ENCODE data around the gene NLRP9.

Gene NLRP9

DNA sequence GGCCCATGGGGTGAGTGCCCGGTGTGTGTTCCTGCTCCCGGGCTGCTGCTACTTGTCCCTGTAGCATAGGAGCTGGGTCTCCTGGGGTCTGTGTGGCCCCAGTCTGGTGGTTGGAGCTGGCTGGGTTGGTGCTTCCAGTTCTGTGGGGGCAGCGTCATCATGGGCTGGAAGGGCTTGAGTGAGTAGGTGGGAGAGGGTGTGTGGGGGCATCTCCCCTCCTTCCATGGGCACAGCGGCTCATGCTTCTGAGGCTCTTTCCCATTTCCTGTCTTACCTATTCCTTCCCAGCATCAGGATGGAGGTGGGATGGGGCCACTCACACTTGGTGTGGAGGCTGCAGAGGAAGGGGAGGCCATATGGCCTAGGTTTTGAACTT, 71.2 kb downstream of the NLRP9 start:
- H3K36me3 Mint-ChIP-seq (ENCODE audit: low read depth), result peaks cover 95% of the 10 kb centered on the region
- no peak for DNase-seq
- H3K4me1 Mint-ChIP-seq (ENCODE audit: low read depth), result peaks cover 30% of the 10 kb centered on the region
- no peaks in the 10 kb centered on the region for H3K27me3 Mint-ChIP-seq
- no peaks in the 10 kb centered on the region for H3K9me3 Mint-ChIP-seq
- peak overlapping the region; percentile 76 for H3K27ac Mint-ChIP-seq
- no peak overlapping the region for H3K4me3 Mint-ChIP-seq

DNA sequence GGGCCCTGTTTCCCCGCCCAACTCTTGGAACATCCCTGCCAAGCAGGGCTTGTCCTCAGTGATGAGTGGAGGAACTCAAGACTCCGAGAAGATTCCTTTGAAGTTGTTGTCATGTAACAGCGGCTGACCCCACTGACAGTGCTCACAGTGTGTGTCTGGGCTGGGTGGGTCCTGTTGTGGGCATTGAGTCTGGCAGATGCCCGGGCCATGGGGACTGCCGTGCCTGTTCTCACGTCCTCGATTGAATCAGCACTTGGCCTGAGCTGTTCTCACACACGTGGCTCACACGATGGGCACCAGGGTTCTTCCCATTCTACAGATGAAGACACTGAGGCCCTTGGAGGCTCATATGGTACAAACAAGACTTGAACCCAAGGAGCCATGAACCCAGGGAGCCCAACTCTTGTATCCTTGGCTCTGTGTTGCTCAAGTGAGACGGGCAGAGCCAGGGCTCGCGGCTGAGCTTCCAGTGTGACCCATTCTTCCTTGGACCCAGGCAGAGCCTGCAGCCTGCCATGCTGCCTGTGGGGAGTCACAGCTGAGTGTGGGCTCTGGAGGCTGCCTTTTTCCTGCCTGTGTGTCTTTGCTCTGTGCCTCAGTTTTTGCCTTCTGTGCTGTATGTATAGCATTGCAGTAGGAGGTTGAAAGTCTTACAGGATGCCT, 71.7 kb downstream of the NLRP9 start:
- H3K9me3 Mint-ChIP-seq, result no peaks in the 10 kb centered on the region
- no peaks in the 10 kb centered on the region for H3K27me3 Mint-ChIP-seq
- peaks cover 95% of the 10 kb centered on the region for H3K36me3 Mint-ChIP-seq (ENCODE audit: low read depth)
- DNase-seq, result no peak
- no peak overlapping the region for H3K4me3 Mint-ChIP-seq
- peaks cover 32% of the 10 kb centered on the region for H3K4me1 Mint-ChIP-seq (ENCODE audit: low read depth)
- H3K27ac Mint-ChIP-seq, result peak overlapping the region; percentile 76

DNA sequence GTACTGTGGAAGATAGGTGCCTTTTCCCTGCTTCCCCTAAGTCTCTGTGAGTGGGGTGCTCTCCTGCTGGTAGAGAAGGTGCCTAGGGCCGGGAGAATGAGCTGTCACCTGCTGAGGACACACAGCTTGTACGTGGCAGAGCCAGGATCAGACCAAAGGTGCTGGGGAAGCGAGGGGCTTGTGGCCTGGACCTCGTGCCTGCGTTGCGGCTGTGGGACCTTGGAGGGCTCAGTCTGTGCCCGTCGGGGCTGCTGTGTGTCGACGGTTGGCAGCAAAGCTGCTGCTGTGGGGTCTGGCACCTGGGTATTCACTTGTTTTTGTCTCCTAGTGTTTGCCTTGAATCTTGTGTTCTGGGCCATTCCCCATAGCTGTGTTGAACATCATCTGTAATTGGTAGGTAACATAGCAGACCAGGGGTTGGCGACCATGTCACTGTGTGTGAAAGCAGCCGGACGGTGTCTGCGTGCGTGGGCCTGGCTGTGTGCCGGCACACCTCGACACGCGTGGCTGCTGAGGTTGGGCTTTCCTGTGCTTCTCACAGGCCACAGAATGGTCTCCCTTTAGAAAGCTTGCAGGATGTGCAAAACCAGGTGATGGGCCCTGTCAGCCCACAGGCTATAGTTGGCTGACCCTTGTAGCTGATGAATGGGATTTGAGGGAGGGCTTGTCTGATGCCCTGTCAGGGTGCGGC, 74.2 kb downstream of the NLRP9 start:
- Mint-ChIP-seq H3K4me1 (ENCODE audit: low read depth) (peaks cover 37% of the 10 kb centered on the region), H3K36me3 (ENCODE audit: low read depth) (peaks cover 93% of the 10 kb centered on the region), H3K9me3 (no peaks in the 10 kb centered on the region), H3K27me3 (no peaks in the 10 kb centered on the region), H3K27ac (peak overlapping the region; percentile 67), H3K4me3 (no peak overlapping the region)
- no peak for DNase-seq

DNA sequence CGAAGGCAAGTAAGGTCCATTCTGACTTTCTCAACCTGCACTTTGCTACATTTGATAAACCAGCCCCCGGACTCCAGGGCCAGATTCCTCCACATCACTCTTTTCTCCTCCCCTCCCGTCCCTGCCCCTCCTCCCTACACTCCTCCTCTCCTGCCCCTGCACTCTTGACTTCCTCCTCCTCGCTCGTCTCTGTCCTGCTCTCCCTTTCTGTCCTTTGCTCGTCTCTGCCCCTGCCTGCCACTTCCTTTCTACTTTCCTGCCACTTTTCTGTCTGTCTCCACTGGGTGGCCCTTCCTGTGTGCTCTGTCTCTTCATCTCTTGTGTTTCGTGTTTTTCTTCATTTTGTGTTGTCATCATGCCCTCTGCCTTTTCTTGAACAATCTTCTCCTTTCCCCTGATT, 76.4 kb downstream of the NLRP9 start:
- no peak for DNase-seq
- Mint-ChIP-seq H3K9me3 (no peaks in the 10 kb centered on the region), H3K4me1 (ENCODE audit: low read depth) (peaks cover 55% of the 10 kb centered on the region), H3K4me3 (no peak overlapping the region), H3K27ac (peak overlapping the region; percentile 49), H3K27me3 (no peaks in the 10 kb centered on the region), H3K36me3 (ENCODE audit: low read depth) (peaks cover 92% of the 10 kb centered on the region)

DNA sequence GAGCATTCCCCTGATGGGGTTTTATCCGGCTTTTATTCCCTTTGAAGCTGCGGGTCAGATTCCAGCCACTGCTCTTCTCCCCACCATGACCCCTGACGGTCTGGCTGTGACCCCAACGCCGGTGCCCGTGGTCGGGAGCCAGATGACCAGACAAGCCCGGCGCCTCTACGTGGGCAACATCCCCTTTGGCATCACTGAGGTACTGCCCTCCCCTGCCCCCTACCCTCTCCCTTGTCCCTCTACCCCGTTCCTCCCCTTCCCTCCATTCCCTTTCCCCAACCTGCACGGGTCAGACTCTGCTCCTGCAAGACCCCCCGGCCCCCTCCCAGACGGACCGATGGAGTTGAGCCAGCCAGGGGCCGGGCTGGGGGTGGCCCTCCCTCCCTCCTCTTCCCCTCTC, 77.2 kb downstream of the NLRP9 start:
- Mint-ChIP-seq H3K36me3 (ENCODE audit: low read depth) (peaks cover 92% of the 10 kb centered on the region), H3K4me1 (ENCODE audit: low read depth) (peaks cover 54% of the 10 kb centered on the region), H3K4me3 (no peak overlapping the region), H3K27me3 (no peaks in the 10 kb centered on the region), H3K9me3 (no peaks in the 10 kb centered on the region), H3K27ac (peak overlapping the region; percentile 98)
- DNase-seq, result no peak

DNA sequence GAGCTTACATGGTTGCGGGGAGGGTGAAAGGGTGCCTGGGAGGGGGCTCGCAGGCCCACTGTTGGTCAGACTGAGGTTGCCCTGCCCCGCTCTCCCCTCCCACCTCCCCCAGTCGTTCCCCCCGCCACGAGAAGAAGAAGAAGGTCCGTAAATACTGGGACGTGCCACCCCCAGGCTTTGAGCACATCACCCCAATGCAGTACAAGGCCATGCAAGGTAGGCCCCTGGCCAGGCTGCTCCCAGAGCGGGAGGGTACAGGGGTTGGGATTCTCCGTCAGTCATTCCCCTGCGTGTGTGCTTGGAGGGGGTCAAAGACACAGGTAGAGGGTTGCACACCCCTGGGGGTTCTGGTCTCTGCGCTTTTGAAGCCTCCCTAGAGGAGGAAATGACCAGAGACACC, 77.8 kb downstream of the NLRP9 start:
- no peak for DNase-seq
- no peak overlapping the region for H3K4me3 Mint-ChIP-seq
- no peaks in the 10 kb centered on the region for H3K27me3 Mint-ChIP-seq
- H3K36me3 Mint-ChIP-seq (ENCODE audit: low read depth), result peaks cover 92% of the 10 kb centered on the region
- peak overlapping the region; percentile 98 for H3K27ac Mint-ChIP-seq
- H3K9me3 Mint-ChIP-seq, result no peaks in the 10 kb centered on the region
- H3K4me1 Mint-ChIP-seq (ENCODE audit: low read depth), result peaks cover 52% of the 10 kb centered on the region

DNA sequence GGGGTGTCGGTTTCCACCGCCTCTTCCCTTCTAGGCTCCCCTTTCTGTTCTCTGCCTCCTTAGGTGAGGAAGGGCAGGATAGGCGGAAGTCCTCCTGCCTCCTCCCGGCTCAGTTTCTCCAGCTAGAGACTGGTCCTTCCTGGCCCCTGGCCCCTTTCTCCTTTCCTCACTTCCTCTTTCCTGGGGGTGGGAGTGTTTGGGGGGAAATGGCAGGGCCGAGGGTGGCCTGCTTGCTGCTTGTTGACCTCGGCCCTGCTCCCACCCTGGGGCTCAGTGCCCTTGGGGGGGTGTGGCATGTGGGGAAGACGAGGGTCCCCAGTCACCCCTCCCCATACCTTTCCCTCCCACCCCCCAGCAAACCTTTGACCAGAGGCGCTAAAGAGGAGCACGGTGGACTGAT, 78.4 kb downstream of the NLRP9 start:
- DNase-seq, result no peak
- H3K36me3 Mint-ChIP-seq (ENCODE audit: low read depth), result peaks cover 91% of the 10 kb centered on the region
- H3K9me3 Mint-ChIP-seq, result no peaks in the 10 kb centered on the region
- peak overlapping the region; percentile 98 for H3K27ac Mint-ChIP-seq
- peak overlapping the region; percentile 50 for H3K4me3 Mint-ChIP-seq
- H3K4me1 Mint-ChIP-seq (ENCODE audit: low read depth), result peaks cover 50% of the 10 kb centered on the region
- H3K27me3 Mint-ChIP-seq, result no peaks in the 10 kb centered on the region

DNA sequence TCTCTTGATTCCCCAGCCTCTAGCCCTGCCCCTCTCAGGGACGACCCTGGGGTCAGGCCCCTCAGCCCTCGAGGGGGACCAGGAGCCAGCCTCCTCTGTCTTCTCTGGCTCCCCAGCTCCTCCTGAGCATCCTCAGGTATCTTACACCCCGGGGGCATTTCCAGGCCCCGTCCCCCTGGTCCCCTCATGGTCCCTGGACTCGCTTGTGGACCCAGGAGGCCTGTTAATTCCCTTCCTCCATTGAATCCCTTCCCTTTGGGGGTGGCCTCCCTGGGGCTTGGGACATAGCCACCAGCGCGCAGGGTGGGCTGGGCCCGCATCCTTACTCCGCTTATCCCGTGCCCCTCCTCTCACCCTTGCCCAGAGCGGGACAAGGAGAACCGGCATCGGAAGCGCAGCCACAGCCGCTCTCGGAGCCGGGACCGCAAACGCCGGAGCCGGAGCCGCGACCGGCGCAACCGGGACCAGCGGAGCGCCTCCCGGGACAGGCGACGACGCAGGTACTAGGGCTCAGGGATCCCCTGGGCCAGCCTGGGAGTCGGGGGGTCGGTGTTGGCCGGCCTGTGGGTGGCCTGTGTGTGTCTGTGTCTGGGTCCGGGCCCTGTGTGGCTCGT, 79.2 kb downstream of the NLRP9 start:
- H3K36me3 Mint-ChIP-seq (ENCODE audit: low read depth), result peaks cover 88% of the 10 kb centered on the region
- H3K27me3 Mint-ChIP-seq, result no peaks in the 10 kb centered on the region
- H3K27ac Mint-ChIP-seq, result peak overlapping the region; percentile 98
- H3K4me1 Mint-ChIP-seq (ENCODE audit: low read depth), result peaks cover 49% of the 10 kb centered on the region
- H3K4me3 Mint-ChIP-seq, result peak overlapping the region; percentile 93
- DNase-seq, result no peak
- H3K9me3 Mint-ChIP-seq, result no peaks in the 10 kb centered on the region
